T-helper 2 cell treated with Interferon-gamma antibody and Interleukin-4, amounts not matched to agents 5 μg/mL and 100 μg/mL, for 36 hours (primary cell): ENCODE measurements around the gene HES2.

ENCODE experiments used
- DNase-seq: peaks from one replicate; pipeline ENCODE4 v3.0.0; 2021; ENCODE audit warnings: low spot score
- H3K27ac Mint-ChIP-seq: one replicate; pipeline ENCODE4 v1.8.0; 2021; ENCODE audit warnings: mild to moderate bottlenecking, mixed read lengths
- H3K27me3 Mint-ChIP-seq: one replicate; pipeline ENCODE4 v1.8.0; 2021; ENCODE audit warnings: low read depth, mixed read lengths
- H3K36me3 Mint-ChIP-seq: one replicate; pipeline ENCODE4 v1.8.0; 2021; ENCODE audit warnings: low read depth, mixed read lengths
- H3K4me1 Mint-ChIP-seq: one replicate; pipeline ENCODE4 v1.8.0; 2021; ENCODE audit warnings: low read depth, mixed read lengths
- H3K4me3 Mint-ChIP-seq: one replicate; pipeline ENCODE4 v1.8.0; 2022; ENCODE audit warnings: mild to moderate bottlenecking, moderate library complexity, mixed read lengths
- H3K9me3 Mint-ChIP-seq: one replicate; pipeline ENCODE4 v1.8.0; 2021; ENCODE audit warnings: mixed read lengths

Gene HES2, protein sequence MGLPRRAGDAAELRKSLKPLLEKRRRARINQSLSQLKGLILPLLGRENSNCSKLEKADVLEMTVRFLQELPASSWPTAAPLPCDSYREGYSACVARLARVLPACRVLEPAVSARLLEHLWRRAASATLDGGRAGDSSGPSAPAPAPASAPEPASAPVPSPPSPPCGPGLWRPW

DNA sequence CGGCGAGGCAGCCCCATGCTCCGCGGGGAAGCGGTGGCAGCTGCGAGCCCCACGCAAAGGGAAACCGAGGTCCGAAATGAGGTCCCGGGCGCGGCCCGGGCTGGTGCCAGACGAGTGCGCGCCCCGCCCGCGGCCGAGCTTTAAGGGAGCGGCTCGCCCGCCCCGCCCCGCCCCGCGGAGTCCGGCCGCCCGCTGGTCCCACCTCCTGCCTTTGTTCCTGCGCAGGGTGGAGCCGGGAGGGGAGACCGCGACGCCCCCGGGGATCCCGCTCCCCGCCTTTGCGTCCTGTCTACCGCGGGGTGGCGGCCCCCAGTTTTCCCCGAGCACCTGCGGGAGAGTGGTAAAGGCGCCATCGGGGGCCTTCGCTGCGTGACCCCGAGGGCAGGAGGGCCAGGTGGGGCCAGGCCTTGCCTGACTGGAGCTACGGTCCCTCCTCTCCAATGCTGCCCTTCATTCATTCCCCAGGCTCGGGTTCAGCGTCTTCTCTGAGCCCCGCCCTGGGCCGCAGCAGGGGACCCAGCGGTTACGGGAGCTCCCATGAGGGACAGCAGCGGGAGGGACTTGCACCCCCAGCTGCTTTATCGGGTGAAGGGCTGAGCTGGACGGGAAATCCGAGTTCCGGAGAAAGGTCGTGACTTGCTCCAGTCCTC lies at the start of gene HES2:
TSS of gene HES2 (minus strand) at position 116 of the 650 bp plus-strand sequence. CDS start at position 17, 99 bp downstream.
- DNase-seq = no peak
- H3K4me3 Mint-ChIP-seq = peak within 1 kb of the TSS; percentile 26
- H3K9me3 Mint-ChIP-seq = no peaks in the 10 kb centered on the region
- peaks cover 74% of the 10 kb centered on the region for H3K27me3 Mint-ChIP-seq
- H3K4me1 Mint-ChIP-seq = peaks cover 4% of the 10 kb centered on the region
- H3K36me3 Mint-ChIP-seq = no peaks in the 10 kb centered on the region
- no peak within 1 kb of the TSS for H3K27ac Mint-ChIP-seq

DNA sequence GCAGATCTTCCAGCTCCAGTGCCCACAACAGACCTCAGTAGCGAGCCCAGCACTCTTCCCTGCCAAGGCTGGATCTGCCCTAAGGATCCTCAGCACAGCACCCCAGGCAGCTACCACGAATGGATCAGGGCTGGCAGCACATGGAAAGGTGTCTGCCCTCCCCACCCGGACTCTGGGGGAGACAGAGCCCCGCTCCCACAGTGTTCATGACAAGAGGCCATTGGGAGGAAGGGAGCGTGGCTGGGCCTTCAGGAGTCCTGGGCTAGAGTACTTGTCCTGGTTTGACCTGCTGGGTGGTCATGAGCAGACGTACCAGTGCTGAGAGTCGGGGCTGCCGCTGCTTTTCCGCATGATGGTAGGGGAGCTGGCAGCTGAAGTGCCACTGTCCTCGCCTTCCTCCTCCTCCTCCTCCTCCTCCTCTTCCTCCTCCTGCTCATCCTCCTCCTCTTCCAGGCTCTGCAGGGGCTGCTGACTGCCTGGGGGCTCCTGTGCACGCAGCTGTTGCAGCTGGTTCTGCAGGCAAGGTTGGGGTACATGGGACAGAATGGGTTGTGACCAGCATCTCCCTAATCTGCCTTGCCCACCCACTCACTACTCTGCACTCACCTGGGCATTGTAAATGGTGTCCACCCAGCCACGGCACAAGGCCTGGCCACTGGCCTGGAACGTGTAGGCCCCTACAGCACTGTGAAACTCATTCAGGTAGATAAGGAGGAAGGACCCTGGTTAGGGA lies 49.2 kb upstream of the HES2 start:
- H3K9me3 Mint-ChIP-seq = no peaks in the 10 kb centered on the region

DNA sequence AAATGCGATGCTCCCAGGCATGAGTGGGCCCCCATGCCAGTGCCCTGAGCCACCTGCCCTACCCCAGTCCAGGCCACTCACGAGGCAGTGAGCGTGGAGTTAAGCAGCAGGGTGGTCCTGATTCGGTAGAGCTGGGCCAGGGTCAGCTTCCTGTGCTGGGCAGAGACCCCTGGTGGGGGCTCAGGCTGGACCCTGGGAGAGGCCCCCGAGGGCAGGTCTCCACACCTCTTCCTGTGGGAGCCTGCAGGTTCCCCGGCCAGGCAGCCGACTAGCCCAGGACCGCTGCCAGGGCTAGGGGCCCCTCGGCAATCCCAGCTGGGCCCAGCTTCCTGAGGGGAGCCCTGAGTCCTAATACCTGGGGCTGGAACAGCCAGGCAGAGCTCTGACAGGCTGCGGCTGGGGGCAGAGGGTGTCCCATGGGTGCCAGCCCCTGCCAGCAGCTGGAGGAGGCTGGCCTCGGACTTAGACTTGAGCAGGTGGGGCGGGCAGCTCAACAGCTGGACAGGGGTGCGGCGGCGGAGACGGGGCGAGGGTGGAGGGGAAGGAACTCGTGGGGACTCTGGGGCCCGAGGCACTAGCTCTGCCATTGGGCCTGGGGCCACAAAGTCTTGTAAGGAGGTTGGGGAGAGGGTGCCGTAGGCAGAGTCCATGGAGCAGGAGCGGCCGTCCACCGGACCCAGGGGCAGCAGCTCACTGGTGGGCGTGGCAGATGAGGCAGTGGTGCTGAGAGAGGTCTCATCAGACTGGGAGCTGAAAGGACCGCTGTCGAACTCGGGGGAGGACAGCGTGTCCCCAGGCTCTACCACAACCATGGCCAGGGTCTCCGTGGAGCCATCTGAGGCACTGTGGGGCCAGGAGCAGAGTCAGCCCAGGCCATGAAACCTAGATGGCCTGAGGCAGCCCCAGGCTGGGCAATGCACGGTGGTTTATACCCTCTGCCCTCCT lies 48.3 kb upstream of the HES2 start:
- H3K36me3 Mint-ChIP-seq = peaks cover 17% of the 10 kb centered on the region
- no peaks in the 10 kb centered on the region for H3K9me3 Mint-ChIP-seq
- DNase-seq = no peak
- no peaks in the 10 kb centered on the region for H3K27me3 Mint-ChIP-seq
- H3K4me3 Mint-ChIP-seq = no peak overlapping the region
- no peak overlapping the region for H3K27ac Mint-ChIP-seq
- peaks cover 14% of the 10 kb centered on the region for H3K4me1 Mint-ChIP-seq

More for the DNA sequence above, 49.2 kb upstream of the HES2 start:
- H3K27me3 Mint-ChIP-seq = no peaks in the 10 kb centered on the region
- no peak overlapping the region for H3K27ac Mint-ChIP-seq
- no peak overlapping the region for H3K4me3 Mint-ChIP-seq
- H3K4me1 Mint-ChIP-seq = peaks cover 10% of the 10 kb centered on the region
- no peak for DNase-seq
- H3K36me3 Mint-ChIP-seq = peaks cover 13% of the 10 kb centered on the region

DNA sequence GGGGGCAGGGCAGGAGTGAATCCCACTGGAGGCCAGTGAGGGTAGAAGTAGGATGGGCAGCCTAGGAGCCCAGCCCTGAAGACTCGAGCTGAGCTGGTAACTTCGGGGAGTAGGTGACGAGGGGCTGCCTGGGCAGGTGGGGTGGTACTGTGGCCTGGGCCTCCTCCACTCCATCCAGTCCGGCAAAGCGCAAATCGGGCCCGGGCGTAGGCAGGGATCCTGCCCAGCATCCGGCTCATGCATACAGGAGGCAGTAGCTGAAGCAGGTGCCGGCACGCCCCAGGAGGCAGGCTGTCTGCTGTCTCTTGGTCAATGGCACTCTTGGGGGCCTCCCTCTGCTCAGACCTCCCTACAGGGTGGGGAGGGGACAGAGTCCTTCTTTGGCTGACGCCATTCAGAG lies 47.5 kb upstream of the HES2 start:
- Mint-ChIP-seq H3K4me1 (peaks cover 19% of the 10 kb centered on the region), H3K27me3 (no peaks in the 10 kb centered on the region), H3K4me3 (no peak overlapping the region), H3K36me3 (peaks cover 24% of the 10 kb centered on the region), H3K27ac (peak overlapping the region; percentile 34), H3K9me3 (no peaks in the 10 kb centered on the region)
- DNase-seq = no peak

DNA sequence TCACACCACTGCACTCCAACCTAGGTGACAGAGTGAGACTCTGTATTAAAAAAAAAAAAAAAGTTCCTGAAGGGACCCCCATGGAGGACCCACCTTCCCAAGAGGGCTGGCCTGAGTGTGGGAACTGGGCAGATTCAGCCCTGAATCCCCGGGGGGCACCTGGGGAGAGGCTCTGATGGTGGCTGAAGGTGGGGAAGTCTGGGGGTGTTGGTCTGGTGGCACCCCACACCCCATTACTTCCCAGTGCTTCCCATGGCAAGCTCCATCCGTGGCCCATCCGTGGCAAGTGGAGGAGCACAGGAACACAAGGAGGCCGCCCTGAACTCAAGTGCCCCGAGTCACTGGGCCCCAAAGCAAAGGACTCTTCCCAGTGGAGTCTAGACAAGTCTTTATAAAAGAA lies 47.0 kb upstream of the HES2 start:
- peak overlapping the region; percentile 34 for H3K27ac Mint-ChIP-seq
- H3K36me3 Mint-ChIP-seq = peaks cover 27% of the 10 kb centered on the region
- H3K4me3 Mint-ChIP-seq = peak overlapping the region; percentile 63
- DNase-seq = no peak
- no peaks in the 10 kb centered on the region for H3K27me3 Mint-ChIP-seq
- peaks cover 20% of the 10 kb centered on the region for H3K4me1 Mint-ChIP-seq
- no peaks in the 10 kb centered on the region for H3K9me3 Mint-ChIP-seq

DNA sequence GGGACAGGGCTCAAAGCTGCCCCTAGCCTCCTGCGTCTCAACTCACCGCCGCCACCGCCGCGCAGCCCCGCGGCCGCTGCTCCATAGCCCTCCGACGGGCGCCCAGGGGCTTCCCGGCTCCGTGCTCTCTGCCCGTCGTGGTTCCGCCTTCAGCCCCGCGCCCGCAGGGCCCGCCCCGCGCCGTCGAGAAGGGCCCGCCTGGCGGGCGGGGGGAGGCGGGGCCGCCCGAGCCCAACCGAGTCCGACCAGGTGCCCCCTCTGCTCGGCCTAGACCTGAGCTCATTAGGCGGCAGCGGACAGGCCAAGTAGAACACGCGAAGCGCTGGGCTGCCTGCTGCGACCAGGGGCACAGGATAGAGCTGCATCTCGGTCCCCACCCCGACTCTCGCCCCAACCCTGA lies 46.3 kb upstream of the HES2 start, which contains the start of gene TNFRSF25:
TSS of gene TNFRSF25 (minus strand) at position 151 of the 400 bp plus-strand sequence. CDS start at position 85, 66 bp downstream.
- DNase-seq = peak; percentile 63
- Mint-ChIP-seq H3K36me3 (peaks cover 32% of the 10 kb centered on the region), H3K4me3 (peak within 1 kb of the TSS; percentile 96), H3K4me1 (peaks cover 22% of the 10 kb centered on the region), H3K9me3 (no peaks in the 10 kb centered on the region), H3K27me3 (no peaks in the 10 kb centered on the region), H3K27ac (peak within 1 kb of the TSS; percentile 82)

DNA sequence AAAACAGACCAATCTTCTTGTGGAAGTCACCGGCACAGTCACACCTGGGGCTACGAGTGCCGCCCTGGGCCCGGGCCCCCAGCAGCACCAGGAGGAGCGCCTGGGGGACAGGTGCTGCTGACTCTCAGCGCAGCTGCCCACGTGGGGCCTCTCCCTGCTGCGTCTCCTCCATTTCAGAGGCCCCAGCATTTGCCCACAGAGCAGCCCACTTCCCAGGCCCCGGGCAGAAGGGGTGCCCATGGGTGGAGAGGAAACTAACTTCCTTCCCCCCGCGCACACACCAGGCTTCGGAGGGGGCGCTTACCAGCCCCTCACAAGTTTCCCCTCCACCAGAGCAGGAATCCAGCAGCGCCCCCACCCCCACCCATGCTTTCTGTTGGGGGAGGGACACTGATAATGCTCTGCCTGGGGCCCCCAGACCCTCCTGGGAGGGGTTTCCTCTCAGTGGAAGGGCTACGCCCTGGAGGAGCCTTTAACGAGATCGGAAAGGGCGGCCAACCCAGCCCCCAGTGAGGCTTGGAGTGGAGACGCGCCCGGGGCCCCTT lies 45.8 kb upstream of the HES2 start:
- H3K27me3 Mint-ChIP-seq = no peaks in the 10 kb centered on the region
- peak overlapping the region; percentile 96 for H3K4me3 Mint-ChIP-seq
- peak overlapping the region; percentile 82 for H3K27ac Mint-ChIP-seq
- H3K36me3 Mint-ChIP-seq = peaks cover 37% of the 10 kb centered on the region
- H3K9me3 Mint-ChIP-seq = no peaks in the 10 kb centered on the region
- H3K4me1 Mint-ChIP-seq = peaks cover 26% of the 10 kb centered on the region
- DNase-seq = peak; percentile 30

DNA sequence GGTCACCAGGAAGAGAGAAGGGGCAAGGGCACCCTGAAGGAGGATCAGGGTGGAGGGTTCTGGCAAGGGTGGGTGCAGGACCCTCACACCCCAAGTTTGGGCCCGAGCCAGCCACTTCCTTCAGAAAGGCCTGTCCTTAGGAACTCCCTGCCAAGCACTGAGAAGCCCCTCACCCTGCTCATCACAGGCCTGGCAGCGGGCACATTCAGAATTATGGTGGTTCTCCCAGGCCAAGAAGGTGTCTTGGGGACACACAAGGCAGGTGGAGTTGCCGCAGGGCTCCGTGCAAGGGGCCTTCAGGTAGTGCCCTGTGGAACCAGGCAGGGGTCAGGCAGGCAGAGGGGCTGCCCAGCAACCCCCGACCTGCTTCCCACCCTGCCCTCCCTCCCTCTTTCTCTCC lies 45.2 kb upstream of the HES2 start:
- peaks cover 31% of the 10 kb centered on the region for H3K4me1 Mint-ChIP-seq
- H3K36me3 Mint-ChIP-seq = peaks cover 40% of the 10 kb centered on the region
- H3K9me3 Mint-ChIP-seq = no peaks in the 10 kb centered on the region
- no peaks in the 10 kb centered on the region for H3K27me3 Mint-ChIP-seq
- DNase-seq = no peak
- peak overlapping the region; percentile 96 for H3K4me3 Mint-ChIP-seq
- peak overlapping the region; percentile 82 for H3K27ac Mint-ChIP-seq

DNA sequence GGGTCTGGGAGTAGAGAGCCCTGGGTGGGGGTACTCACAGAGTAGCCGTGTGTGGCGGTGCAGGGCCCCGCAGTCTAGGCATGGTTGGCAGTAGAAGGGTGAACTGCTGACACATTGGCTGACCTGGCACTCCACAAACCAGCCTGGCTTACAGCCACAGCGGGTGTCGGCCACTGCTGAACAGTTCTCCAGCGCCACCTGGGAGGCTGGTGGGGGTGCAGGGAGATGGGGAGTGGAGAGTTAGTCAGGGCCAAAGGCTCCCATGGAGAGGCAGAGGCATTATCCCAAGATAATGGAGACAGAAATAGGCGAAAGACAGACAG lies 44.8 kb upstream of the HES2 start:
- DNase-seq = peak; percentile 29
- Mint-ChIP-seq H3K4me1 (peaks cover 34% of the 10 kb centered on the region), H3K9me3 (no peaks in the 10 kb centered on the region), H3K27ac (peak overlapping the region; percentile 82), H3K4me3 (peak overlapping the region; percentile 96), H3K27me3 (peaks cover 3% of the 10 kb centered on the region), H3K36me3 (peaks cover 40% of the 10 kb centered on the region)

DNA sequence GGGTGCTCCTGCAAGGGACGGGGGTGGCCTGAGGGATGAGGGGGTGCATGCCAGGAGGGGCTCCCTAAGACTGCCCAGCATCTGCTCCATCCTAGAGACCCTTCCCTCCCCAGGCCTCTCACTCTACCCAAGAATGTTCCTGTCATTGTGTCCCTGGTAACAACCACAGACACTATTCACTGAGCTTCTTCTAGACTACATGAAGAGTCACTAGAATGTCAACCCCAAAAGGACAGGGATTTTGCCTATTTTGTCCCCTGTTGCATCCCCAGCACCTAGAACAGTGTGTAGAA lies 43.3 kb upstream of the HES2 start:
- Mint-ChIP-seq H3K4me1 (peaks cover 38% of the 10 kb centered on the region), H3K27ac (peak overlapping the region; percentile 27)

DNA sequence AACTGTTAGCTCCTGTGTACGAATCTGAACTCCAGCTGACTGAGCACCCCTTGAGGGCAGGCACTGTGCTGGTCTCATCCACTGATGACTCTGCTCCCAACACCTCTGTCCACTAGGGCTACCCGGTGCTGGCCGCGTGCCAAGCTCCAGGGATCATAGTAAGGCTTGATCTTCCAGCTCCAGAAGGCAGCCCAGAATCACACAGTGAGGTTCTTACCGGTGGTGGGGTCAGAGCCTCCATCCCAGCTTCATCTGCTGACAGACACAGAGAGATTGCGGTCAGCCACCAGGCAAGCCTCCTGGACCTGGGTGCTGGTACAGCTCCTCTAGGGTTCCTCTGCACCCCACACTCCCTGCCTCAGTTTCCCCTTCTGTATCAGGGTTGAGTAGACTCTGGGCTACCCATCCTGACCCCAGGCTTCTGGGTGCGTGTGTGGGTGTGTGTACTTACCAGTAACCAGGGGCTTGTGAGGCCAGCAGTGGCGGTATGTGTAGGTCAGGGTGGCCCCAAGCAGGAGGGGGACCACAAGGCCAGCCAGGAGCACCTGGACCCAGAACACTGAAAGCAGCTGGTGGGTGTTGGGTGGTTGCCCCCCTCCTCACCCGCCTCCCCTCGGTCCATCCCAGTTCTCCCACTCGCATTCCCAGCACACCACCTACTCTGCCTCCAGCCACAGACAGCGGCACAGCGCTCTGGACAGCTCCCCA lies 42.8 kb upstream of the HES2 start:
- no peak for DNase-seq
- Mint-ChIP-seq H3K9me3 (no peaks in the 10 kb centered on the region), H3K4me3 (peak overlapping the region; percentile 60), H3K4me1 (peaks cover 38% of the 10 kb centered on the region), H3K27ac (peak overlapping the region; percentile 69), H3K36me3 (peaks cover 40% of the 10 kb centered on the region), H3K27me3 (peaks cover 4% of the 10 kb centered on the region)

More for the DNA sequence above, 43.3 kb upstream of the HES2 start:
- Mint-ChIP-seq H3K36me3 (peaks cover 40% of the 10 kb centered on the region), H3K27me3 (peaks cover 4% of the 10 kb centered on the region), H3K9me3 (no peaks in the 10 kb centered on the region), H3K4me3 (peak overlapping the region; percentile 44)
- DNase-seq = no peak

DNA sequence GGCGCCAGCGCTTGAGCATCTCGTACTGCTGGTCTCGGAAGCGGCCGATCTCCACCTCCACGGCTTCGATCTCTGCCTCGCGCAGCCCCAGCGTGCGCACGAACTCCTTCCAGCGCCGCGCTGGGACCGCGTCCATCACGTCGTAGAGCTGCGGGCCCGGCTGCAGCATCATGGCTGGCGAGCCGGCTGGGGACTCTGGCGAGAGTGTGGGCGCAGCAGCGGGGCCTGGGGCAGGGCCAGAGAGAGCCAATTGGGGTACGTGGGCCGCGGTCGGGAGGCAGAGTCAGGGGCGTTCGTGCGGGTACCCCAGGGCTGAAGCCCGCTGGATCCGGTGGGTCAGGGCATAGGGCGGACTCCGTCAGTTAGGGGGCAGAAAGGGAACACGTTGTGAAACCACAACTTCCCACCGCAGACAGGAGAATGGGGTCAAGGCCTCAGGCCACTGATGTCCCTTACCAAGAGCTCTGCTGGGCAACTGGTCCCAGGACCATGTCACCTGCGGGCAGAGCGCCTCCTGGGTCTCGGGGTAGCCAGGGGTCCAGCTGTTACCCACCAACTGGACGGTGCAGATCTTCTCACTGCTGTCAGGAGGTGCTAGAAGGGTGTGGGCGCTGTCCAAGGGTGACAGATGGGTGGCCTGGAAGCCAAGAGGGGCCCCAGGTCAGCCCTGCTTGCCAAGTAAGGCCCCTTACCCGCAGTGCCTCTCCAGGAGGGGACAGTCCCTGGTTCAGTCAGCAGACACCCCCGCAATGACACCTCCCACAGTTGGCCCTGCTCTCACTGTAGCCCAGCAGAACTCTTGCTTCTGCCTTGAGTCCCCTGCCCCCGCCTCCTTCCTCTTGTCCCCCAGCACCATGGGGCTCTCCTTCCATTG lies 42.1 kb upstream of the HES2 start:
- H3K4me3 Mint-ChIP-seq = peak overlapping the region; percentile 60

More for the DNA sequence above, 42.1 kb upstream of the HES2 start:
- peaks cover 38% of the 10 kb centered on the region for H3K4me1 Mint-ChIP-seq
- peaks cover 42% of the 10 kb centered on the region for H3K36me3 Mint-ChIP-seq
- no peaks in the 10 kb centered on the region for H3K9me3 Mint-ChIP-seq
- peaks cover 12% of the 10 kb centered on the region for H3K27me3 Mint-ChIP-seq
- no peak for DNase-seq
- H3K27ac Mint-ChIP-seq = peak overlapping the region; percentile 69
